ENCODE measurements around the gene CALHM6.

DNA sequence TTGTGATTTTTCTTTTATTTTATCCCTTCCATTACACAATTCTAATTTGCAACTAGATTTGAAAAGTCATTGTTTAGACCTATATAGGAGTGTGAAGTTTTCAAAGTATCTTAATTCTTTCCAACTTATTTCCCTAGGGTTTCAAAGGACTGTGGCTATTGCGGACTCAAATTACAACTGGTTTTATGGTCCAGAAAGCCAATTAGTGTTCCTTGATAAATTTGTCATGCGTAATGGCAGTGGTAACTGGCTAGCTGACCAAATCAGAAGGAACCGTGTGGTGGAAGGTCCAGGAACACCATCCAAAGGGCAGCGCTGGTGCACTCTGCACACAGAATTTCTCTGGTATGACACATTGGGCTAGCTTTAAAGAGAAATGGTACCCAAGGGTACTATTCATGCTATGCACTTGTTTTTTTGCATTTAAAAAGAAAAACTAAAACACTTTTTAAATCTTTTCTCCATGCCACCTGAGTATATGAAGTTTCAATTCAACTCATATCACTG is 27.9 kb upstream of the CALHM6 start:
- TF ChIP-seq, protein P1, sequence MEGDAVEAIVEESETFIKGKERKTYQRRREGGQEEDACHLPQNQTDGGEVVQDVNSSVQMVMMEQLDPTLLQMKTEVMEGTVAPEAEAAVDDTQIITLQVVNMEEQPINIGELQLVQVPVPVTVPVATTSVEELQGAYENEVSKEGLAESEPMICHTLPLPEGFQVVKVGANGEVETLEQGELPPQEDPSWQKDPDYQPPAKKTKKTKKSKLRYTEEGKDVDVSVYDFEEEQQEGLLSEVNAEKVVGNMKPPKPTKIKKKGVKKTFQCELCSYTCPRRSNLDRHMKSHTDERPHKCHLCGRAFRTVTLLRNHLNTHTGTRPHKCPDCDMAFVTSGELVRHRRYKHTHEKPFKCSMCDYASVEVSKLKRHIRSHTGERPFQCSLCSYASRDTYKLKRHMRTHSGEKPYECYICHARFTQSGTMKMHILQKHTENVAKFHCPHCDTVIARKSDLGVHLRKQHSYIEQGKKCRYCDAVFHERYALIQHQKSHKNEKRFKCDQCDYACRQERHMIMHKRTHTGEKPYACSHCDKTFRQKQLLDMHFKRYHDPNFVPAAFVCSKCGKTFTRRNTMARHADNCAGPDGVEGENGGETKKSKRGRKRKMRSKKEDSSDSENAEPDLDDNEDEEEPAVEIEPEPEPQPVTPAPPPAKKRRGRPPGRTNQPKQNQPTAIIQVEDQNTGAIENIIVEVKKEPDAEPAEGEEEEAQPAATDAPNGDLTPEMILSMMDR (conservative IDR thresholded peaks at IDR 0.05) = no peak
- TF ChIP-seq EZH2 (IDR thresholded peaks at IDR 0.05; ENCODE audit: low read depth) = no peak

Data from PC-9 (cell line).